ENCODE measurements around the gene POLR1H. TPM values are rescaled to one million over a fixed set of nuclear protein-coding genes. Genes with fewer than 3 reads are reported as not detected.

POLR1H gene
- total and polyA plus RNA-seq, 2 experiments from 2014 or later = 28.1 to 93.6 TPM

DNA sequence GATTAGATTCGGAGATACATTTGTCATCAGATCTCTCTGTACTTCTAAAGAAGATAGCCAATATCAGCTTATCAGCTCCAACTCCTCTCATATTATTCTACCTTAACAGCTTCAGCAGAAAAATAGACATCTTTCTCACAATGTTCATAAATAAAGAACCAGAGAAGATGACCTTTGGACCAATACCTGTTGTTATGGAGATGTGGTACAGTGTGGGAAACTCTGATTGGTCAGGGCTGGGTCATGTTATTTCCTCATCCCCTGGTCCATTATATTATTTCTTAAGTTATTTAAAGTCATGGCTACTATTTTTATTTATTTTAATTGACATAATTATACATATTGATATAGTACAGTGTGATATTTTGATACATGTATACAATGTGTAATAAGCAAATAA lies 35.9 kb upstream of the POLR1H start (continued):
- TF ChIP-seq, protein P1, sequence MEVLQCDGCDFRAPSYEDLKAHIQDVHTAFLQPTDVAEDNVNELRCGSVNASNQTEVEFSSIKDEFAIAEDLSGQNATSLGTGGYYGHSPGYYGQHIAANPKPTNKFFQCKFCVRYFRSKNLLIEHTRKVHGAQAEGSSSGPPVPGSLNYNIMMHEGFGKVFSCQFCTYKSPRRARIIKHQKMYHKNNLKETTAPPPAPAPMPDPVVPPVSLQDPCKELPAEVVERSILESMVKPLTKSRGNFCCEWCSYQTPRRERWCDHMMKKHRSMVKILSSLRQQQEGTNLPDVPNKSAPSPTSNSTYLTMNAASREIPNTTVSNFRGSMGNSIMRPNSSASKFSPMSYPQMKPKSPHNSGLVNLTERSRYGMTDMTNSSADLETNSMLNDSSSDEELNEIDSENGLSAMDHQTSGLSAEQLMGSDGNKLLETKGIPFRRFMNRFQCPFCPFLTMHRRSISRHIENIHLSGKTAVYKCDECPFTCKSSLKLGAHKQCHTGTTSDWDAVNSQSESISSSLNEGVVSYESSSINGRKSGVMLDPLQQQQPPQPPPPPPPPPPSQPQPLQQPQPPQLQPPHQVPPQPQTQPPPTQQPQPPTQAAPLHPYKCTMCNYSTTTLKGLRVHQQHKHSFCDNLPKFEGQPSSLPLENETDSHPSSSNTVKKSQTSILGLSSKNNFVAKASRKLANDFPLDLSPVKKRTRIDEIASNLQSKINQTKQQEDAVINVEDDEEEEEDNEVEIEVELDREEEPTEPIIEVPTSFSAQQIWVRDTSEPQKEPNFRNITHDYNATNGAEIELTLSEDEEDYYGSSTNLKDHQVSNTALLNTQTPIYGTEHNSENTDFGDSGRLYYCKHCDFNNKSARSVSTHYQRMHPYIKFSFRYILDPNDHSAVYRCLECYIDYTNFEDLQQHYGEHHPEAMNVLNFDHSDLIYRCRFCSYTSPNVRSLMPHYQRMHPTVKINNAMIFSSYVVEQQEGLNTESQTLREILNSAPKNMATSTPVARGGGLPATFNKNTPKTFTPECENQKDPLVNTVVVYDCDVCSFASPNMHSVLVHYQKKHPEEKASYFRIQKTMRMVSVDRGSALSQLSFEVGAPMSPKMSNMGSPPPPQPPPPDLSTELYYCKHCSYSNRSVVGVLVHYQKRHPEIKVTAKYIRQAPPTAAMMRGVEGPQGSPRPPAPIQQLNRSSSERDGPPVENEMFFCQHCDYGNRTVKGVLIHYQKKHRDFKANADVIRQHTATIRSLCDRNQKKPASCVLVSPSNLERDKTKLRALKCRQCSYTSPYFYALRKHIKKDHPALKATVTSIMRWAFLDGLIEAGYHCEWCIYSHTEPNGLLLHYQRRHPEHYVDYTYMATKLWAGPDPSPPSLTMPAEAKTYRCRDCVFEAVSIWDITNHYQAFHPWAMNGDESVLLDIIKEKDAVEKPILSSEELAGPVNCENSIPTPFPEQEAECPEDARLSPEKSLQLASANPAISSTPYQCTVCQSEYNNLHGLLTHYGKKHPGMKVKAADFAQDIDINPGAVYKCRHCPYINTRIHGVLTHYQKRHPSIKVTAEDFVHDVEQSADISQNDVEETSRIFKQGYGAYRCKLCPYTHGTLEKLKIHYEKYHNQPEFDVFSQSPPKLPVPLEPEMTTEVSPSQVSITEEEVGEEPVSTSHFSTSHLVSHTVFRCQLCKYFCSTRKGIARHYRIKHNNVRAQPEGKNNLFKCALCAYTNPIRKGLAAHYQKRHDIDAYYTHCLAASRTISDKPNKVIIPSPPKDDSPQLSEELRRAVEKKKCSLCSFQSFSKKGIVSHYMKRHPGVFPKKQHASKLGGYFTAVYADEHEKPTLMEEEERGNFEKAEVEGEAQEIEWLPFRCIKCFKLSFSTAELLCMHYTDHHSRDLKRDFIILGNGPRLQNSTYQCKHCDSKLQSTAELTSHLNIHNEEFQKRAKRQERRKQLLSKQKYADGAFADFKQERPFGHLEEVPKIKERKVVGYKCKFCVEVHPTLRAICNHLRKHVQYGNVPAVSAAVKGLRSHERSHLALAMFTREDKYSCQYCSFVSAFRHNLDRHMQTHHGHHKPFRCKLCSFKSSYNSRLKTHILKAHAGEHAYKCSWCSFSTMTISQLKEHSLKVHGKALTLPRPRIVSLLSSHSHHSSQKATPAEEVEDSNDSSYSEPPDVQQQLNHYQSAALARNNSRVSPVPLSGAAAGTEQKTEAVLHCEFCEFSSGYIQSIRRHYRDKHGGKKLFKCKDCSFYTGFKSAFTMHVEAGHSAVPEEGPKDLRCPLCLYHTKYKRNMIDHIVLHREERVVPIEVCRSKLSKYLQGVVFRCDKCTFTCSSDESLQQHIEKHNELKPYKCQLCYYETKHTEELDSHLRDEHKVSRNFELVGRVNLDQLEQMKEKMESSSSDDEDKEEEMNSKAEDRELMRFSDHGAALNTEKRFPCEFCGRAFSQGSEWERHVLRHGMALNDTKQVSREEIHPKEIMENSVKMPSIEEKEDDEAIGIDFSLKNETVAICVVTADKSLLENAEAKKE (CRISPR knock-in tag; IDR thresholded peaks at IDR 0.05) = no peak
- no peak for TF ChIP-seq POLR2AphosphoS5 (IDR thresholded peaks at IDR 0.05; ENCODE audit: low read depth)
- no peak for TF ChIP-seq JUNB (IDR thresholded peaks at IDR 0.05; ENCODE audit: unreplicated experiment)
- no peak for TF ChIP-seq EZH2phosphoT487 (IDR thresholded peaks at IDR 0.05; ENCODE audit: unreplicated experiment)
- TF ChIP-seq, protein P2, sequence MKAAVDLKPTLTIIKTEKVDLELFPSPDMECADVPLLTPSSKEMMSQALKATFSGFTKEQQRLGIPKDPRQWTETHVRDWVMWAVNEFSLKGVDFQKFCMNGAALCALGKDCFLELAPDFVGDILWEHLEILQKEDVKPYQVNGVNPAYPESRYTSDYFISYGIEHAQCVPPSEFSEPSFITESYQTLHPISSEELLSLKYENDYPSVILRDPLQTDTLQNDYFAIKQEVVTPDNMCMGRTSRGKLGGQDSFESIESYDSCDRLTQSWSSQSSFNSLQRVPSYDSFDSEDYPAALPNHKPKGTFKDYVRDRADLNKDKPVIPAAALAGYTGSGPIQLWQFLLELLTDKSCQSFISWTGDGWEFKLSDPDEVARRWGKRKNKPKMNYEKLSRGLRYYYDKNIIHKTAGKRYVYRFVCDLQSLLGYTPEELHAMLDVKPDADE (IDR thresholded peaks at IDR 0.05) = no peak
- TF ChIP-seq ZNF114 (CRISPR knock-in tag; IDR thresholded peaks at IDR 0.05) = no peak
- no peak for TF ChIP-seq CREB1 (CRISPR knock-in tag; IDR thresholded peaks at IDR 0.05; ENCODE audit: low read depth)

DNA sequence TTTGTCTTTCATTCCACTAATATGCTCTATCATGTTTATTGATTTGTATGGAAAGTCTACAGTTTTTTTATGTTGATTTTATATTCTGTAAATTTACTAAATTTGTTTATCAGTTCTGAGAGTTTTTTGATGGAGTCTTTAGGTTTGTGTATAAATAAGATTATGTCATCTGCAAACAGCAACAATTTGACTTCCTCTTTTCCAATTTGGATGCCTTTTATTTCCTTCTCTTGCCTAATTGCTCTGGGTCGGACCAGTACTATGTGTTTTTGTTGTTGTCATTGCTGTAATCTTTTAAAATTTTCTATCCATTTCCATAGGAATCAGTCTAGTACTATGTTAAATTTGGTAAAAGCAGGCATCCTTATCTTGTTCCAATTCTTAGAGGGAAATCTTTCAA lies 31.5 kb upstream of the POLR1H start:
- Histone ChIP-seq H3K36me3 (ENCODE audit: insufficient read depth) (no peaks in the 10 kb centered on the region), H2AFZ (no peak overlapping the region), H3K4me2 (no peak overlapping the region), H3K27ac (ENCODE audit: low read depth) (no peak overlapping the region), H3K4me1 (ENCODE audit: insufficient read depth) (no peaks in the 10 kb centered on the region), H3K79me2 (replicated peaks; ENCODE audit: insufficient read depth) (no peaks in the 10 kb centered on the region), H4K20me1 (replicated peaks; ENCODE audit: insufficient read depth) (no peaks in the 10 kb centered on the region), H3K9me2 (ENCODE audit: insufficient read depth) (no peaks in the 10 kb centered on the region), H3F3A (replicated peaks; ENCODE audit: low read depth) (no peaks in the 10 kb centered on the region), H3K27me3 (ENCODE audit: insufficient read depth) (no peaks in the 10 kb centered on the region), H3K4me3 (no peak overlapping the region)
- Mint-ChIP-seq H3K4me1 (no peaks in the 10 kb centered on the region), H3K36me3 (ENCODE audit: low read depth) (no peaks in the 10 kb centered on the region), H3K27me3 (ENCODE audit: insufficient read depth, low read depth, poor library complexity) (no peaks in the 10 kb centered on the region), H3K4me3 (no peak overlapping the region), H3K9me3 (no peaks in the 10 kb centered on the region), H3K27ac (no peak overlapping the region)
- DNase-seq (ENCODE audit: low spot score) (no peak), ATAC-seq (no peak)
- TF ChIP-seq JUNB (IDR thresholded peaks at IDR 0.05; ENCODE audit: unreplicated experiment) = no peak

Data from GM23338 (cell line).